WTC11 (cell line): ENCODE results near the gene GRAMD1B. TPM values are rescaled to one million over a fixed set of nuclear protein-coding genes. Genes with fewer than 3 reads are reported as not detected.
A peak's percentile ranks its signal among the peaks of the same experiment; 100 is the strongest.

Experiments
- ATAC-seq: fragments of 200-7000 bp; cut with Tn5 transposase; 2 replicates; pipeline ENCODE4 v1.10.0; 2021; ENCODE audit warnings: mild to moderate bottlenecking, moderate library complexity
- CTCF ChIA-PET: fragments of 300-600 bp; sonication (Branson Sonifier 250); formaldehyde crosslinking; loops from one replicate; lab custom pipeline; 2021; ENCODE audit warnings: antibody characterized with exemption; lab: Charles Lee
- POLR2A ChIA-PET: fragments of 350-600 bp; sonication (Branson Sonifier 250); formaldehyde crosslinking; loops from one replicate; lab custom pipeline; 2021; ENCODE audit warnings: antibody characterized with exemption; lab: Charles Lee
- DNase-seq: peaks from one replicate; pipeline ENCODE4 v3.0.0; 2021; ENCODE audit warnings: low spot score
- H3K27ac Mint-ChIP-seq: 2 replicates; pipeline ENCODE4 v1.8.0; 2021; ENCODE audit warnings: mixed read lengths
- H3K27me3 Mint-ChIP-seq: 2 replicates; pipeline ENCODE4 v1.8.0; 2021; ENCODE audit warnings: low read depth, mild to moderate bottlenecking, moderate library complexity, mixed read lengths
- H3K36me3 Mint-ChIP-seq: 2 replicates; pipeline ENCODE4 v1.8.0; 2021; ENCODE audit warnings: mixed read lengths
- H3K4me1 Mint-ChIP-seq: 2 replicates; pipeline ENCODE4 v1.8.0; 2022; ENCODE audit warnings: mixed read lengths
- H3K4me3 Mint-ChIP-seq: 2 replicates; pipeline ENCODE4 v1.8.0; 2021; ENCODE audit warnings: mild to moderate bottlenecking, moderate library complexity, mixed read lengths
- H3K9me3 Mint-ChIP-seq: 2 replicates; pipeline ENCODE4 v1.8.0; 2021; ENCODE audit warnings: mixed read lengths
- CTCF ChIP-seq: fragments of 200-600 bp; IDR thresholded peaks from 2 replicates; pipeline ENCODE4 v1.8.0; 2022; ENCODE audit warnings: antibody characterized with exemption
- E2F5 ChIP-seq: sonication (generic); formaldehyde crosslinking; IDR thresholded peaks from 2 replicates; pipeline ENCODE4 v1.8.1; 2022; ENCODE audit warnings: mild to moderate bottlenecking, moderate library complexity, missing genetic modification reagents
- EMX1 ChIP-seq: fragments of 250-450 bp; sonication (Bioruptor Pico); IDR thresholded peaks from 2 replicates; pipeline ENCODE4 v1.8.0; 2021; ENCODE audit warnings: mild to moderate bottlenecking
- ERG ChIP-seq: fragments of 250-450 bp; sonication (Bioruptor Pico); IDR thresholded peaks from 2 replicates; pipeline ENCODE4 v1.8.0; 2021; ENCODE audit warnings: mild to moderate bottlenecking
- FOXJ3 ChIP-seq: sonication (generic); formaldehyde crosslinking; IDR thresholded peaks from 2 replicates; pipeline ENCODE4 v1.9.0; 2021; ENCODE audit warnings: missing genetic modification reagents, mild to moderate bottlenecking, borderline replicate concordance
- FOXP1 ChIP-seq: sonication (generic); formaldehyde crosslinking; IDR thresholded peaks from 2 replicates; pipeline ENCODE4 v1.8.0; 2022; ENCODE audit warnings: missing genetic modification reagents, mild to moderate bottlenecking, moderate library complexity, borderline replicate concordance
- FOXP4 ChIP-seq: sonication (generic); formaldehyde crosslinking; IDR thresholded peaks from 2 replicates; pipeline ENCODE4 v1.8.0; 2022; ENCODE audit warnings: mild to moderate bottlenecking, missing genetic modification reagents
- GABPB1 ChIP-seq: sonication (generic); formaldehyde crosslinking; IDR thresholded peaks from 2 replicates; pipeline ENCODE4 v1.8.1; 2023; ENCODE audit warnings: mild to moderate bottlenecking, missing genetic modification reagents
- IRF2 ChIP-seq: sonication (generic); formaldehyde crosslinking; IDR thresholded peaks from 2 replicates; pipeline ENCODE4 v1.8.0; 2022; ENCODE audit warnings: low read depth, missing genetic modification reagents, borderline replicate concordance
- MLX ChIP-seq: sonication (generic); formaldehyde crosslinking; IDR thresholded peaks from 2 replicates; pipeline ENCODE4 v1.8.1; 2023; ENCODE audit warnings: mild to moderate bottlenecking, missing genetic modification reagents, moderate library complexity
- NR3C1 ChIP-seq: sonication (generic); formaldehyde crosslinking; conservative IDR thresholded peaks from 2 replicates; pipeline ENCODE4 v1.8.1; 2023; ENCODE audit warnings: low read depth, mild to moderate bottlenecking, missing genetic modification reagents
- TCF7 ChIP-seq: sonication (generic); formaldehyde crosslinking; IDR thresholded peaks from 2 replicates; pipeline ENCODE4 v1.8.0; 2022; ENCODE audit warnings: mild to moderate bottlenecking, low read depth, missing genetic modification reagents, moderate library complexity
- USF1 ChIP-seq: sonication (generic); formaldehyde crosslinking; IDR thresholded peaks from 2 replicates; pipeline ENCODE4 v1.8.0; 2022; ENCODE audit warnings: mild to moderate bottlenecking, missing genetic modification reagents
- ZBTB43 ChIP-seq: sonication (generic); formaldehyde crosslinking; IDR thresholded peaks from 2 replicates; pipeline ENCODE4 v1.8.1; 2023; ENCODE audit warnings: mild to moderate bottlenecking, missing genetic modification reagents
- ZNF232 ChIP-seq: sonication (generic); formaldehyde crosslinking; IDR thresholded peaks from 2 replicates; pipeline ENCODE4 v1.8.0; 2022; ENCODE audit warnings: mild to moderate bottlenecking, missing genetic modification reagents
- ZNF423 ChIP-seq: fragments of 250-450 bp; sonication (Bioruptor Pico); IDR thresholded peaks from 2 replicates; pipeline ENCODE4 v2.1.2; 2022; ENCODE audit warnings: mild to moderate bottlenecking, moderate library complexity
- ZNF671 ChIP-seq: fragments of 250-450 bp; sonication (Bioruptor Pico); IDR thresholded peaks from 2 replicates; pipeline ENCODE4 v1.8.0; 2021; ENCODE audit warnings: mild to moderate bottlenecking
- ZSCAN18 ChIP-seq: fragments of 250-450 bp; sonication (Bioruptor Pico); IDR thresholded peaks from 2 replicates; pipeline ENCODE4 v2.1.2; 2022; ENCODE audit warnings: mild to moderate bottlenecking, moderate library complexity
- total RNA-seq: library from RNA; stranded (reverse); gene quantifications from 3 replicates; pipeline ENCODE4 v1.2.3, GENCODE V29; 2021

Gene GRAMD1B
- total RNA-seq, 1 experiment from 2014 or later = 31.5 TPM

GRCh38 chr11:123480882-123481281, 50.8 kb downstream of the GRAMD1B start:
- Mint-ChIP-seq H3K36me3 (peaks cover 7% of the 10 kb centered on the region), H3K4me1 (peaks cover 27% of the 10 kb centered on the region), H3K9me3 (no peaks in the 10 kb centered on the region), H3K27me3 (no peaks in the 10 kb centered on the region), H3K27ac (peak overlapping the region; percentile 72), H3K4me3 (no peak overlapping the region)
- ChIA-PET POLR2A (no interaction called here), CTCF (interaction anchor here (1.1 to 3.2 kb wide), 3 partner anchors 10 to 74 kb away, joined by 3 to 10 read pairs (median 9); no protein-coding TSS in a partner anchor)
- ATAC-seq (peak; percentile 31), DNase-seq (no peak)
- TF ChIP-seq FOXP4 (no peak), ZNF671 (no peak), FOXP1 (CRISPR knock-in tag) (no peak), ERG (no peak), E2F5 (CRISPR knock-in tag) (no peak), TCF7 (CRISPR knock-in tag) (no peak), NR3C1 (CRISPR knock-in tag) (no peak), ZBTB43 (CRISPR knock-in tag) (no peak), IRF2 (CRISPR knock-in tag) (no peak)

- H3K36me3 Mint-ChIP-seq = peaks cover 7% of the 10 kb centered on the region
- no peaks in the 10 kb centered on the region for H3K9me3 Mint-ChIP-seq
- no peak for DNase-seq
- no peaks in the 10 kb centered on the region for H3K27me3 Mint-ChIP-seq
- no peak for ATAC-seq
- peaks cover 23% of the 10 kb centered on the region for H3K4me1 Mint-ChIP-seq
- ChIA-PET POLR2A (no interaction called here), CTCF (interaction anchor here (1.1 to 1.7 kb wide), 2 partner anchors 9 to 74 kb away, joined by 3 to 10 read pairs; no protein-coding TSS in a partner anchor)
- H3K4me3 Mint-ChIP-seq = no peak overlapping the region
- TF ChIP-seq MLX = no peak
- TF ChIP-seq EMX1 = no peak
- TF ChIP-seq USF1 (CRISPR knock-in tag) = no peak
- no peak for TF ChIP-seq CTCF
- no peak for TF ChIP-seq ZNF423 (CRISPR knock-in tag)
- no peak for TF ChIP-seq GABPB1 (CRISPR knock-in tag)
- no peak for TF ChIP-seq FOXJ3
- no peak for TF ChIP-seq ZSCAN18 (CRISPR knock-in tag)
- TF ChIP-seq ZNF232 (CRISPR knock-in tag) = no peak
- H3K27ac Mint-ChIP-seq = peak overlapping the region; percentile 72; the same call in 1 of the 2 replicates
These were observed 51.6 kb downstream of the GRAMD1B start for GRCh38 chr11:123481640-123482039.
